Measurements from ENCODE around the gene CCSER1.

GRCh38 chr4:91426725-91427124, 1299.5 kb downstream of the CCSER1 start:
- TF ChIP-seq CTCF (IDR thresholded peaks at IDR 0.05; ENCODE audit: insufficient read depth, low read length, poor library complexity, severe bottlenecking) (no peak), EZH2phosphoT487 (conservative IDR thresholded peaks at IDR 0.05; ENCODE audit: low read length) (no peak)

Measured in SU-DHL-6 (cell line).